WTC11 (cell line): Measurements from ENCODE around the gene VASN.

Source experiments
- ARID4B ChIP-seq: sonication (generic); formaldehyde crosslinking; IDR thresholded peaks from 2 replicates; pipeline ENCODE4 v1.8.0; 2023; ENCODE audit warnings: missing genetic modification reagents, mild to moderate bottlenecking, borderline replicate concordance
- CTCF ChIP-seq: fragments of 200-600 bp; IDR thresholded peaks from 2 replicates; pipeline ENCODE4 v1.8.0; 2022; ENCODE audit warnings: antibody characterized with exemption
- ESRRA ChIP-seq: sonication (generic); formaldehyde crosslinking; IDR thresholded peaks from 2 replicates; pipeline ENCODE4 v1.8.1; 2022; ENCODE audit warnings: mild to moderate bottlenecking, missing genetic modification reagents, borderline replicate concordance
- NFATC4 ChIP-seq: fragments of 250-450 bp; sonication (Bioruptor Pico); IDR thresholded peaks from 2 replicates; pipeline ENCODE4 v1.9.0; 2021; ENCODE audit warnings: mild to moderate bottlenecking
- NR2C2 ChIP-seq: sonication (generic); formaldehyde crosslinking; IDR thresholded peaks from 2 replicates; pipeline ENCODE4 v1.8.0; 2022; ENCODE audit warnings: mild to moderate bottlenecking, missing genetic modification reagents
- SMAD3 ChIP-seq: sonication (generic); formaldehyde crosslinking; IDR thresholded peaks from 2 replicates; pipeline ENCODE4 v1.8.0; 2022; ENCODE audit warnings: missing genetic modification reagents, mild to moderate bottlenecking, borderline replicate concordance
- USF2 ChIP-seq: sonication (generic); formaldehyde crosslinking; IDR thresholded peaks from 2 replicates; pipeline ENCODE4 v1.8.1; 2023; ENCODE audit warnings: mild to moderate bottlenecking, missing genetic modification reagents, moderate library complexity
- ZBTB21 ChIP-seq: sonication (generic); formaldehyde crosslinking; IDR thresholded peaks from 2 replicates; pipeline ENCODE4 v1.8.1; 2023; ENCODE audit warnings: mild to moderate bottlenecking, missing genetic modification reagents, borderline replicate concordance
- TF ChIP-seq, protein P1 (sequence below): sonication (generic); formaldehyde crosslinking; IDR thresholded peaks from 2 replicates; pipeline ENCODE4 v1.8.0; 2022; ENCODE audit warnings: mild to moderate bottlenecking, missing genetic modification reagents
- TF ChIP-seq, protein P2 (sequence below): sonication (generic); formaldehyde crosslinking; IDR thresholded peaks from 2 replicates; pipeline ENCODE4 v1.8.0; 2022; ENCODE audit warnings: missing genetic modification reagents
- TF ChIP-seq, protein P3 (sequence below): sonication (generic); formaldehyde crosslinking; IDR thresholded peaks from 2 replicates; pipeline ENCODE4 v1.8.0; 2023; ENCODE audit warnings: mild to moderate bottlenecking, missing genetic modification reagents

GRCh38 chr16:4431023-4431422 is 59.4 kb downstream of the VASN start:
- TF ChIP-seq CTCF (no peak), ESRRA (CRISPR knock-in tag) (no peak), NR2C2 (CRISPR knock-in tag) (no peak), ZBTB21 (no peak), ARID4B (CRISPR knock-in tag) (no peak), SMAD3 (no peak), USF2 (CRISPR knock-in tag) (no peak), NFATC4 (no peak)
- TF ChIP-seq, protein P1, sequence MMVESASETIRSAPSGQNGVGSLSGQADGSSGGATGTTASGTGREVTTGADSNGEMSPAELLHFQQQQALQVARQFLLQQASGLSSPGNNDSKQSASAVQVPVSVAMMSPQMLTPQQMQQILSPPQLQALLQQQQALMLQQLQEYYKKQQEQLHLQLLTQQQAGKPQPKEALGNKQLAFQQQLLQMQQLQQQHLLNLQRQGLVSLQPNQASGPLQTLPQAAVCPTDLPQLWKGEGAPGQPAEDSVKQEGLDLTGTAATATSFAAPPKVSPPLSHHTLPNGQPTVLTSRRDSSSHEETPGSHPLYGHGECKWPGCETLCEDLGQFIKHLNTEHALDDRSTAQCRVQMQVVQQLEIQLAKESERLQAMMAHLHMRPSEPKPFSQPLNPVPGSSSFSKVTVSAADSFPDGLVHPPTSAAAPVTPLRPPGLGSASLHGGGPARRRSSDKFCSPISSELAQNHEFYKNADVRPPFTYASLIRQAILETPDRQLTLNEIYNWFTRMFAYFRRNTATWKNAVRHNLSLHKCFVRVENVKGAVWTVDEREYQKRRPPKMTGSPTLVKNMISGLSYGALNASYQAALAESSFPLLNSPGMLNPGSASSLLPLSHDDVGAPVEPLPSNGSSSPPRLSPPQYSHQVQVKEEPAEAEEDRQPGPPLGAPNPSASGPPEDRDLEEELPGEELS (CRISPR knock-in tag): no peak
- TF ChIP-seq, protein P2, sequence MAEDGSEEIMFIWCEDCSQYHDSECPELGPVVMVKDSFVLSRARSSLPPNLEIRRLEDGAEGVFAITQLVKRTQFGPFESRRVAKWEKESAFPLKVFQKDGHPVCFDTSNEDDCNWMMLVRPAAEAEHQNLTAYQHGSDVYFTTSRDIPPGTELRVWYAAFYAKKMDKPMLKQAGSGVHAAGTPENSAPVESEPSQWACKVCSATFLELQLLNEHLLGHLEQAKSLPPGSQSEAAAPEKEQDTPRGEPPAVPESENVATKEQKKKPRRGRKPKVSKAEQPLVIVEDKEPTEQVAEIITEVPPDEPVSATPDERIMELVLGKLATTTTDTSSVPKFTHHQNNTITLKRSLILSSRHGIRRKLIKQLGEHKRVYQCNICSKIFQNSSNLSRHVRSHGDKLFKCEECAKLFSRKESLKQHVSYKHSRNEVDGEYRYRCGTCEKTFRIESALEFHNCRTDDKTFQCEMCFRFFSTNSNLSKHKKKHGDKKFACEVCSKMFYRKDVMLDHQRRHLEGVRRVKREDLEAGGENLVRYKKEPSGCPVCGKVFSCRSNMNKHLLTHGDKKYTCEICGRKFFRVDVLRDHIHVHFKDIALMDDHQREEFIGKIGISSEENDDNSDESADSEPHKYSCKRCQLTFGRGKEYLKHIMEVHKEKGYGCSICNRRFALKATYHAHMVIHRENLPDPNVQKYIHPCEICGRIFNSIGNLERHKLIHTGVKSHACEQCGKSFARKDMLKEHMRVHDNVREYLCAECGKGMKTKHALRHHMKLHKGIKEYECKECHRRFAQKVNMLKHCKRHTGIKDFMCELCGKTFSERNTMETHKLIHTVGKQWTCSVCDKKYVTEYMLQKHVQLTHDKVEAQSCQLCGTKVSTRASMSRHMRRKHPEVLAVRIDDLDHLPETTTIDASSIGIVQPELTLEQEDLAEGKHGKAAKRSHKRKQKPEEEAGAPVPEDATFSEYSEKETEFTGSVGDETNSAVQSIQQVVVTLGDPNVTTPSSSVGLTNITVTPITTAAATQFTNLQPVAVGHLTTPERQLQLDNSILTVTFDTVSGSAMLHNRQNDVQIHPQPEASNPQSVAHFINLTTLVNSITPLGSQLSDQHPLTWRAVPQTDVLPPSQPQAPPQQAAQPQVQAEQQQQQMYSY (CRISPR knock-in tag): no peak
- TF ChIP-seq, protein P3, sequence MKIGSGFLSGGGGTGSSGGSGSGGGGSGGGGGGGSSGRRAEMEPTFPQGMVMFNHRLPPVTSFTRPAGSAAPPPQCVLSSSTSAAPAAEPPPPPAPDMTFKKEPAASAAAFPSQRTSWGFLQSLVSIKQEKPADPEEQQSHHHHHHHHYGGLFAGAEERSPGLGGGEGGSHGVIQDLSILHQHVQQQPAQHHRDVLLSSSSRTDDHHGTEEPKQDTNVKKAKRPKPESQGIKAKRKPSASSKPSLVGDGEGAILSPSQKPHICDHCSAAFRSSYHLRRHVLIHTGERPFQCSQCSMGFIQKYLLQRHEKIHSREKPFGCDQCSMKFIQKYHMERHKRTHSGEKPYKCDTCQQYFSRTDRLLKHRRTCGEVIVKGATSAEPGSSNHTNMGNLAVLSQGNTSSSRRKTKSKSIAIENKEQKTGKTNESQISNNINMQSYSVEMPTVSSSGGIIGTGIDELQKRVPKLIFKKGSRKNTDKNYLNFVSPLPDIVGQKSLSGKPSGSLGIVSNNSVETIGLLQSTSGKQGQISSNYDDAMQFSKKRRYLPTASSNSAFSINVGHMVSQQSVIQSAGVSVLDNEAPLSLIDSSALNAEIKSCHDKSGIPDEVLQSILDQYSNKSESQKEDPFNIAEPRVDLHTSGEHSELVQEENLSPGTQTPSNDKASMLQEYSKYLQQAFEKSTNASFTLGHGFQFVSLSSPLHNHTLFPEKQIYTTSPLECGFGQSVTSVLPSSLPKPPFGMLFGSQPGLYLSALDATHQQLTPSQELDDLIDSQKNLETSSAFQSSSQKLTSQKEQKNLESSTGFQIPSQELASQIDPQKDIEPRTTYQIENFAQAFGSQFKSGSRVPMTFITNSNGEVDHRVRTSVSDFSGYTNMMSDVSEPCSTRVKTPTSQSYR (CRISPR knock-in tag): no peak
